Neutrophil (primary cell): ENCODE measurements around the gene ACACA.

ENCODE experiments used
- H3K27ac ChIP-seq: fragments of 200-600 bp; sonication (generic); 2 replicates; pipeline ENCODE4 v1.5.1; 2016; ENCODE audit warnings: mild to moderate bottlenecking, moderate library complexity
- H3K27me3 ChIP-seq: fragments of 200-600 bp; sonication (generic); 2 replicates; pipeline ENCODE4 v1.6.0; 2016; ENCODE audit warnings: mild to moderate bottlenecking
- H3K36me3 ChIP-seq: fragments of 200-600 bp; sonication (generic); 2 replicates; pipeline ENCODE4 v1.5.1; 2017
- H3K4me1 ChIP-seq, 2 experiments: fragments of 200-600 bp in 1 of 2; sonication (generic) in 1 of 2; 1 replicate in 1 of 2; 2 replicates in 1 of 2; pipeline versions ENCODE4 v1.5.1 to v1.6.1; 2013 to 2016; ENCODE audit warnings: low read depth in 1 of 2, low read length in 1 of 2, mild to moderate bottlenecking in 1 of 2, moderate library complexity in 1 of 2; ENCODE audit not compliant: control insufficient read depth in 1 of 2, insufficient read depth in 1 of 2
- H3K4me3 ChIP-seq, 2 experiments: fragments of 200-600 bp in 1 of 2; sonication (generic) in 1 of 2; 1 replicate in 1 of 2; 2 replicates in 1 of 2; pipeline ENCODE4 v1.5.1; 2013 to 2016; ENCODE audit warnings: low read depth in 1 of 2, low read length in 1 of 2, mild to moderate bottlenecking in 1 of 2, moderate library complexity in 1 of 2
- H3K9me3 ChIP-seq: fragments of 200-600 bp; sonication (generic); 2 replicates; pipeline ENCODE4 v1.5.1; 2016
- TF ChIP-seq, protein P1 (sequence below): fragments of 200-600 bp; sonication (generic); IDR thresholded peaks from 2 replicates; pipeline ENCODE4 v1.5.1; 2016; ENCODE audit warnings: antibody characterized with exemption

The ACACA gene

DNA sequence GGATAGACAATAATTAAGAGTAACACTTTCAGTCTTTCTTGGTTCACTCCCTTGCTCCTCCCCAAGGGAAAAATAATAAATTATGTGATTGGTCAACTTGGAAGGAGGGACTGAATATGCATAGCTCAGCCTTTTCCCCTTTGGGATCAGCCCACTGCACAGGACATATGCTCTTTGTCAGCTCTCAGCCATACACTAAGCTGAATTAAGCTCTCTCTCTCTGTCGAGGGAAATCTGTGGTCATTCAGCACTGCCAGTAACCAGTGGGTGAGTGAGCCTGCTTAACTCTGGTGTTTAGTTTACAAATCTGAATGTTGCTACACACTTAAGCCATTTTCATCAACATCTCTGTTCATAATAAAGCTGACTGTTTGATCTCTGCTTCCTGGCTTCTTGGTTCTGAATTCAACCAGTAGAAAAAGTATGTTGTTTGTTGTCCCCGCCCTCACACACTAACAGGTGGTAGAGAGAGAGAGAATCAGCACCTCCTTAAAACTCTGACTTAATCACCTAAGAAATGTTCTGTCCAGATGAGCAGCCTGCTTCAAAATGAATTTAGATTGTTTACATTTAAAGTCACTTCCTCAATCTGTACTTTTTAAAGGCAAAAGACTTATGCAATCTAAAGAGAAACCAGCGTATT is 133.1 kb downstream of the ACACA start:
- no peaks in the 10 kb centered on the region for H3K9me3 ChIP-seq
- peak overlapping the region in 1 of 2 experiments; percentile 0 for H3K4me3 ChIP-seq
- no peaks in the 10 kb centered on the region for H3K36me3 ChIP-seq
- TF ChIP-seq, protein P1, sequence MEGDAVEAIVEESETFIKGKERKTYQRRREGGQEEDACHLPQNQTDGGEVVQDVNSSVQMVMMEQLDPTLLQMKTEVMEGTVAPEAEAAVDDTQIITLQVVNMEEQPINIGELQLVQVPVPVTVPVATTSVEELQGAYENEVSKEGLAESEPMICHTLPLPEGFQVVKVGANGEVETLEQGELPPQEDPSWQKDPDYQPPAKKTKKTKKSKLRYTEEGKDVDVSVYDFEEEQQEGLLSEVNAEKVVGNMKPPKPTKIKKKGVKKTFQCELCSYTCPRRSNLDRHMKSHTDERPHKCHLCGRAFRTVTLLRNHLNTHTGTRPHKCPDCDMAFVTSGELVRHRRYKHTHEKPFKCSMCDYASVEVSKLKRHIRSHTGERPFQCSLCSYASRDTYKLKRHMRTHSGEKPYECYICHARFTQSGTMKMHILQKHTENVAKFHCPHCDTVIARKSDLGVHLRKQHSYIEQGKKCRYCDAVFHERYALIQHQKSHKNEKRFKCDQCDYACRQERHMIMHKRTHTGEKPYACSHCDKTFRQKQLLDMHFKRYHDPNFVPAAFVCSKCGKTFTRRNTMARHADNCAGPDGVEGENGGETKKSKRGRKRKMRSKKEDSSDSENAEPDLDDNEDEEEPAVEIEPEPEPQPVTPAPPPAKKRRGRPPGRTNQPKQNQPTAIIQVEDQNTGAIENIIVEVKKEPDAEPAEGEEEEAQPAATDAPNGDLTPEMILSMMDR, result no peak
- no peaks in the 10 kb centered on the region for H3K27me3 ChIP-seq
- H3K4me1 ChIP-seq, result peaks cover 11 to 14% of the 10 kb centered on the region in 2 experiments
- H3K27ac ChIP-seq, result peak overlapping the region; percentile 64

DNA sequence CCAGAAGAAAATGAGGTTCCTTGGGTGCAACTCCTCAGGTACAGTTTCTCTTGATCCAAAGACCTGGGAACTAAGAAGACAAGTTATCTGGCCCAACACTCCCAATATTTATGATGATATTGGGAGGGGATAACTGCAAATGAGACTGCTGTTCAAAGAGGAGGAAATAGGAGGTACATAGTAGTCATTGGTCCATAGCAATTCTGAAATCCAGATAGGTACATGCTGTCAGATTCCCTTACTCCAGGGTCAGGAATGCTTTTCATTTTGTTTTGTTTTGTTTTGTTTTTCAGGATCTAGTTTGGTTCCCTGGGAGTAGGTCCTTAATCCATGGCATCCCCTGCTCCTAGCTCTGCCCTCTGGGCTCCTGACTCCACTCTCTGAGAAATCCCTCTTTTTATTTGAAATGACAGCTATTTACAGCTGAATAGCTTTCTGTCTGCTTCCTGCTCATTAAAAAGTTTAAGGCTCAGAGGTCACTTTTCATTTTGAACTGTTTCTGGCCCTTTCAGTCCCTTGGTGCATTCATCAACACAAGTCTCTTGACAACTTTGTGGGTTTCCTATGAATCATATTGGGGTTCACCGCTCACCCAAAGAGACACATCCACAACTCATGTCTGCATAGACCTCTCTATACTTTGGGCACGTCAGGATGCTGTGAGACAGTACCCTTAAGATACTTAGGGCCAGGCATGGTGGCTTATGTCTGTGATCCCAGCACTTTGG is 141.0 kb downstream of the ACACA start:
- H3K4me1 ChIP-seq, result no peaks in the 10 kb centered on the region
- H3K36me3 ChIP-seq, result no peaks in the 10 kb centered on the region
- TF ChIP-seq, protein P1, result no peak

DNA sequence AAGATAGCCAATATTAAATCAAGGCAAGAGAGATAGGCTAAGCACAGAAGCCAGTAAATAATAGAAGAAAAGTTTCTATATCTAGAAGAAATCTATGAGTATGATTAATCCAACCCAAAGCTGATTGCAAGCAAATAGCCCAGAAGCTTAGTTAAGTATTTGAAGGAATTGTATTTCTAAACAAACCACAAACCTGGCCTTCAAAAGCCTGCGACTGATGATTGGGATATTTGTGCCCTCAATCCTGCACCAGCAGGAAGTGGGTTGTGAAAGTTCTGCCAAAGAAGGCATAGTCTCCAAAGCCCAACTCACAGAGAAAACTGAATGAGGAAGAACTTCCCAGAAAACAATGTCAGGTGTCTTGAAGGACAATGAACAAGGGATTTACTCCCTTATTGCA is 145.3 kb downstream of the ACACA start:
- H3K27me3 ChIP-seq, result no peaks in the 10 kb centered on the region
- no peaks in the 10 kb centered on the region for H3K9me3 ChIP-seq
- no peak overlapping the region for H3K4me3 ChIP-seq
- TF ChIP-seq, protein P1, result no peak
- no peaks in the 10 kb centered on the region for H3K4me1 ChIP-seq
- H3K27ac ChIP-seq, result no peak overlapping the region
- H3K36me3 ChIP-seq, result no peaks in the 10 kb centered on the region

More for the DNA sequence above, 141.0 kb downstream of the ACACA start:
- no peaks in the 10 kb centered on the region for H3K9me3 ChIP-seq
- H3K27ac ChIP-seq, result no peak overlapping the region
- H3K4me3 ChIP-seq, result no peak overlapping the region
- no peaks in the 10 kb centered on the region for H3K27me3 ChIP-seq

DNA sequence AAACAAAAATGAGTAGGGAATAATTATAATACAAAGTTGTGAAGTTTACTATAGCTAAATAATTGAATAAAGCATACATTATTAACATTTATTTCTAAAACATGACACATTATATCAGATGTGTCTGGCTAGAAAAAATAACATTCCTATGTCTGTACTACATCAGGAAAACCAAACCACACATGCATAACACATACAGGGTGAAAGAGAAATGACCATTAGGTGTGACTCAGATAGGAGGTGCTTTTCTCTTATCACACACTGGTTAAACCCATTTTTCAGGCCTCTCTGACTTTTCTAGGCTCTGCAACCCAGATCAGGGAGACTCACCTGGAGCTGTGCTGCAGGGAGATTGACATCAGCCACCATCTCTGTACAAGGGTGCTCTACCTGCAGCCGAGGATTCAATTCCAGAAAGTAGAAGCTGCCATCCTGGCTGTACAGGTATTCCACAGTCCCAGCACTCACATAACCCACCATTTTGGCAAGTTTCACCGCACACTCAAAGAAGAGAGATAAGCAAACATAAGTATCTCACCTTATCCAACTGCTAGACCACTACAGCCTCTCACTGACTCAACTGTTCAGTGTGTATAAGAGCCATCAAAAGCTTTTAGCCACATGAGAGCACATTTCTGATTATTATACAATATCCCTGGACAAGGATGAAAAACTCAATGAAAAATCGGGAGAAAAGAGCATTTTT is 147.5 kb downstream of the ACACA start:
- Histone ChIP-seq H3K4me1 (no peaks in the 10 kb centered on the region), H3K27ac (no peak overlapping the region), H3K9me3 (no peaks in the 10 kb centered on the region), H3K27me3 (no peaks in the 10 kb centered on the region), H3K36me3 (no peaks in the 10 kb centered on the region), H3K4me3 (no peak overlapping the region)
- TF ChIP-seq, protein P1, result no peak

DNA sequence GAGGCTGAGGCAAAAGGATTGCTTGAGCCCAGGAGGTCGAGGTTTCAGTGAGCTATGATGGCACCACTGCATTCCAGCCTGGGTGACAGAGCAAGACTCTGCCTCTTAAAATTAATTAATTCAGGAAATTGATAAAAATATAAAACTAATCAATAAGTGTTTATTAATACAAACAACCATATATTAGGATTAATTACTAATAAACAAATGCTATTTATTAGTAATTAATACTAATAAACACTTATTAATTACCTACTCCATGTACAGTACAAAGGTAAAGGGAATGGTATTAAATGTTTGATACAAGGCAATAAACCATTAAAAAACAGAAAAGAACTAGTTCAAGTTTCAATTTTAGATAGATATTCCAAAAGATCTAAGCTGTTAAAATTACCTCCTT is 150.0 kb downstream of the ACACA start:
- Histone ChIP-seq H3K36me3 (no peaks in the 10 kb centered on the region), H3K4me3 (no peak overlapping the region), H3K4me1 (no peaks in the 10 kb centered on the region), H3K27me3 (no peaks in the 10 kb centered on the region), H3K9me3 (no peaks in the 10 kb centered on the region), H3K27ac (no peak overlapping the region)
- TF ChIP-seq, protein P1, result no peak
